Measurements from ENCODE around the gene MTR. TPM values are rescaled to one million over a fixed set of nuclear protein-coding genes. Genes with fewer than 3 reads are reported as not detected.

Gene MTR
- total RNA-seq, 1 donor from 2014 or later, result 35.7 TPM

DNA sequence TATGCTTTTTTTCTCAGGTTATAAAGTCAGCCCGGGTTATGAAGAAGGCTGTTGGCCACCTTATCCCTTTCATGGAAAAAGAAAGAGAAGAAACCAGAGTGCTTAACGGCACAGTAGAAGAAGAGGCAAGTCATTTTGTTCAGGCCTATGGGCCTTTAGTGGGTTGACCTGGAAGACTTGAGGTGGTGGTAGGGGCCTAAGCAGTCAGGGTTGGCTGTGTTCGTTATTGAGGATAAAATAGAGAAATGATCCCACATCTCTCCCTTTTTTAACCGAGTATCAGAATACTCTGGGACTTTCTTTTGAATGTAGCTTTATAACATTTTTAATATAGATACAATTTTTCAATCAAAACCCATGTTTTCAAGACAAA, 67.1 kb downstream of the MTR start:
- no peak overlapping the region for H3K27ac ChIP-seq
- TF ChIP-seq, protein P1, sequence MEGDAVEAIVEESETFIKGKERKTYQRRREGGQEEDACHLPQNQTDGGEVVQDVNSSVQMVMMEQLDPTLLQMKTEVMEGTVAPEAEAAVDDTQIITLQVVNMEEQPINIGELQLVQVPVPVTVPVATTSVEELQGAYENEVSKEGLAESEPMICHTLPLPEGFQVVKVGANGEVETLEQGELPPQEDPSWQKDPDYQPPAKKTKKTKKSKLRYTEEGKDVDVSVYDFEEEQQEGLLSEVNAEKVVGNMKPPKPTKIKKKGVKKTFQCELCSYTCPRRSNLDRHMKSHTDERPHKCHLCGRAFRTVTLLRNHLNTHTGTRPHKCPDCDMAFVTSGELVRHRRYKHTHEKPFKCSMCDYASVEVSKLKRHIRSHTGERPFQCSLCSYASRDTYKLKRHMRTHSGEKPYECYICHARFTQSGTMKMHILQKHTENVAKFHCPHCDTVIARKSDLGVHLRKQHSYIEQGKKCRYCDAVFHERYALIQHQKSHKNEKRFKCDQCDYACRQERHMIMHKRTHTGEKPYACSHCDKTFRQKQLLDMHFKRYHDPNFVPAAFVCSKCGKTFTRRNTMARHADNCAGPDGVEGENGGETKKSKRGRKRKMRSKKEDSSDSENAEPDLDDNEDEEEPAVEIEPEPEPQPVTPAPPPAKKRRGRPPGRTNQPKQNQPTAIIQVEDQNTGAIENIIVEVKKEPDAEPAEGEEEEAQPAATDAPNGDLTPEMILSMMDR (IDR thresholded peaks at IDR 0.05), result no peak
- no peaks in the 10 kb centered on the region for H3K4me1 ChIP-seq
- H3K4me3 ChIP-seq, result no peak overlapping the region
- H3K9me3 ChIP-seq, result no peaks in the 10 kb centered on the region
- ATAC-seq (no peak), DNase-seq (no peak)
- intact Hi-C loops (cut with DNase I), result no loop called here
- H3K27me3 ChIP-seq (ENCODE audit: low read depth), result no peaks in the 10 kb centered on the region
- H3K36me3 ChIP-seq, result peaks cover 78% of the 10 kb centered on the region

DNA sequence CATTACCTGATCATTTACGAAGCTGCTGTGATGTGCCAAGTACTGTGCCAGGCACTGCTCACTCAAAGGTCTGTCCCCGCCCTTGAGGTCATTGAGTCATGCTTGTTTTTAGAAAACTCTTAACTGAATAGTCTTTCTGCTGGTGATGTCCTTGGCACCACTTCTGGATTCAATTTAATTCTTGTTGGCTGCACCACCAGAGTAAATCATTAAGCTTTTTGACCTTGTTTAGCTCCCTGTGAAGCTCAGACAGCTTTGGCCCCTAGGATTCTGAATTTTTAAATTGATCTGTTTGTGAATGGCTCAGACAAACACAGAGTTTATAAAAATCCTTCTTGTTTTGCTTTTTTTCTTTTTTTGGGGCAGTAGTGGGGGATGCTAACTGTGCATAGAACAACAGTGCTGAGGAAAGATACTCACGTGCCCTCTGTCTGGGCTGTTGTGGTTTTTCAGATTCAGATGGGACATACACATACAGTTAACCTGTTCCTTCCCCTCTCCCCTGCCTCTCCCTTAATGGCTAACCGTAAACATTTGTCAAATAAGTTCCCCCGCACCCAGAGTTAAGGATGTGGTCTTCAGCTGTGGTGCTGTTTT, 67.6 kb downstream of the MTR start:
- Histone ChIP-seq H3K9me3 (no peaks in the 10 kb centered on the region), H3K27me3 (ENCODE audit: low read depth) (no peaks in the 10 kb centered on the region), H3K36me3 (peaks cover 78% of the 10 kb centered on the region), H3K27ac (no peak overlapping the region), H3K4me3 (no peak overlapping the region), H3K4me1 (no peaks in the 10 kb centered on the region)
- DNase-seq (no peak), ATAC-seq (peak in 1 of 2 donors; percentile 63)
- TF ChIP-seq, protein P1 (IDR thresholded peaks at IDR 0.05), result no peak
- intact Hi-C loops (cut with DNase I), result no loop called here

DNA sequence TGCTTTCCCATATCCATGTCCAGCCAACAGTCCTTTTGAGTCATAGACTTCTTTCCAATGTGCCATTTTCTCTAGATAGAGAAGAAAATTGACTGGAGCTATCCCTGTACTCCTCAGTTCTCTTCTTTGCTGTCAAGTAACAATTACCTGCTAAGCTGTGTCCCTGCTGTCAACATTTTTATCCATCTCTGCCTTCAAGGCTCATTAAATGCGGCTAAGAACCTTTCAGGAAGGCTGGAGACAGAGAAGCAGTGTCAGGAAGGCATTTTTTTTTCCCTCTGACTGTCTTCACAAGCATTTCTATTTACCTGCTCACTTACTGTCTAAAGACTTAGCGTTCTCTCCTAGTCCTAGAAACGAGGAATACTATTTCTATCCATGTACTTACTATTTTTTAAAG, 69.1 kb downstream of the MTR start:
- no peak for DNase-seq
- Histone ChIP-seq H3K4me1 (no peaks in the 10 kb centered on the region), H3K4me3 (no peak overlapping the region), H3K9me3 (no peaks in the 10 kb centered on the region), H3K36me3 (peaks cover 68% of the 10 kb centered on the region), H3K27me3 (ENCODE audit: low read depth) (no peaks in the 10 kb centered on the region), H3K27ac (no peak overlapping the region)
- intact Hi-C loops (cut with DNase I), result no loop called here
- ATAC-seq, result no peak
- TF ChIP-seq, protein P1 (IDR thresholded peaks at IDR 0.05), result no peak

DNA sequence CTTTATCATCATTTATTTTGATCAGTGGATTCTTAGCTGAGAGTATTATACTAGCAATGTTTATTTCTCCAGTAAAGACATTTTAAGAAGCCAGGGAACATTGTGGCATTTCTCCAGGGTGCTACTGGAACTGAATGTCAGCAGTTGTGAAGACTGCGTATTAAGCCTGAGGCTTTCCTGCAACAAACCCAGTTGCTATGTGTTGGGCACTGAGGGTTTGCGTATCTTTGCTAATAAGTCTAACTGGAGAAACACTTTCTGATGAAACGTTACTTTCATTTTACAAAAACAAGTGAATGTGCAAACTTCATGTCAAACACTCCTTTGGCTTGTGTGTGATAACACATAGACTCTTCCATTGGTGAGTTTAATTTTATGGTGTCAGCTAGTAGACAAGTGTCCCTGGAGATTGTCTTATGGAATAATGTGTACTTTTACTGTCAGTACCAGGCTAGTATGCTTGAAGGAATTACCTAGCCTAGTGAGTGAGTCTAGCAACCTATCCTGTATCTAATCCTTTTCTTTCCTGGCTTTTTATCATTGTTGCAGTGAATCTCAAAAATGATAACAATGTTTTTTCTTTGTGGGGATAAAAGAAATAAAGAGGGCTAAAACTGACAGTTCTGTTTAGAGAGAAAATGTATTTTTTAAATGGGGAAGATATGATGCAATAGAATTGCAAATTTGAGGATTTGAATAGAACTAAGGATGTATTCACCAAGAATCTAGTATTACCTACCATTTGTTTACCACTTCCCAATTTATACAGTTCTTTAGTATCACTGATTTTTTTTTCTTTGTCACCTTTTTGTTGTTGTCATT, 70.1 kb downstream of the MTR start:
- Histone ChIP-seq H3K4me3 (no peak overlapping the region), H3K36me3 (peaks cover 58% of the 10 kb centered on the region), H3K27ac (no peak overlapping the region), H3K9me3 (no peaks in the 10 kb centered on the region), H3K4me1 (peaks cover 4% of the 10 kb centered on the region), H3K27me3 (ENCODE audit: low read depth) (no peaks in the 10 kb centered on the region)
- TF ChIP-seq, protein P1 (IDR thresholded peaks at IDR 0.05), result no peak
- intact Hi-C loops (cut with DNase I), result no loop called here
- no peak for ATAC-seq
- no peak for DNase-seq

DNA sequence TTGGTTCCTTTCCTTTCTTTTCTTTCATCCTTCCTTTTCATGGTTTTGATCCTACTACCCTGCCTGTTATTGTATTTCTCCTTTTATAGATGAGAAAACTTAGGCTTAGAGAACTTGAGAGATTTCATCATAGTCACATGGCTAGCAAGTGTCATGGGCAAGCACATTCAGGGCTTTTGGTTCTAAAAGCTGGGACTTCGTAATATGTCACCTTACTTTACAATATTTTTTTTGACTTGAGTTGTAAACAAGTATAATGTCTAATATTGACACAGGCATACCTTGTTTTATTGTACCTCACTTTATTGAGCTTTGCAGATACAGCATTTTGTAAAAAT, 70.7 kb downstream of the MTR start:
- intact Hi-C loops (cut with DNase I), result no loop called here
- ATAC-seq (no peak), DNase-seq (no peak)
- Histone ChIP-seq H3K36me3 (peaks cover 55% of the 10 kb centered on the region), H3K27me3 (ENCODE audit: low read depth) (no peaks in the 10 kb centered on the region), H3K9me3 (no peaks in the 10 kb centered on the region), H3K4me1 (peaks cover 5% of the 10 kb centered on the region), H3K27ac (no peak overlapping the region), H3K4me3 (no peak overlapping the region)
- TF ChIP-seq, protein P1 (IDR thresholded peaks at IDR 0.05), result no peak
